MM.1S (cell line): Measurements from ENCODE around the gene ZFYVE28.

ENCODE experiments used
- DNase-seq: peaks from one replicate; pipeline ENCODE4 v3.0.0-alpha.2; 2015
- H2AFZ ChIP-seq: fragments of 300-600 bp; sonication (generic); 2 replicates; pipeline ENCODE4 v1.6.0; 2016; ENCODE audit warnings: antibody characterized with exemption, low read length
- H3F3A ChIP-seq: fragments of 300-600 bp; sonication (generic); 2 replicates; pipeline ENCODE4 v1.6.1; 2016; ENCODE audit warnings: mild to moderate bottlenecking, antibody characterized with exemption, low read length, moderate library complexity, mixed read lengths; ENCODE audit not compliant: insufficient read depth
- H3K27ac ChIP-seq: fragments of 300-600 bp; sonication (generic); 2 replicates; pipeline ENCODE4 v1.5.1; 2016; ENCODE audit warnings: mild to moderate bottlenecking, low read length
- H3K27me3 ChIP-seq: fragments of 300-600 bp; sonication (generic); replicated peaks from 2 replicates; pipeline ENCODE4 v1.6.0; 2016; ENCODE audit warnings: low read length; ENCODE audit not compliant: insufficient read depth
- H3K36me3 ChIP-seq: fragments of 300-600 bp; sonication (generic); replicated peaks from 2 replicates; pipeline ENCODE4 v1.6.1; 2016; ENCODE audit warnings: mild to moderate bottlenecking, low read length, mixed read lengths; ENCODE audit not compliant: insufficient read depth
- H3K4me1 ChIP-seq: fragments of 300-600 bp; sonication (generic); 2 replicates; pipeline ENCODE4 v1.6.1; 2016; ENCODE audit warnings: low read length, mixed read lengths
- H3K4me2 ChIP-seq: fragments of 300-600 bp; sonication (generic); 2 replicates; pipeline ENCODE4 v1.6.0; 2016; ENCODE audit warnings: low read depth, low read length
- H3K4me3 ChIP-seq: fragments of 300-600 bp; sonication (generic); 2 replicates; pipeline ENCODE4 v1.5.1; 2016; ENCODE audit warnings: low read length, mixed read lengths
- H3K79me2 ChIP-seq: fragments of 300-600 bp; sonication (generic); 2 replicates; pipeline ENCODE4 v1.6.1; 2016; ENCODE audit warnings: mixed run types, low read length, mixed read lengths
- H3K9ac ChIP-seq: fragments of 300-600 bp; sonication (generic); 2 replicates; pipeline ENCODE4 v1.6.1; 2016; ENCODE audit warnings: low read length, mixed read lengths
- H3K9me2 ChIP-seq: fragments of 300-600 bp; sonication (generic); replicated peaks from 2 replicates; pipeline ENCODE4 v1.6.1; 2016; ENCODE audit warnings: mild to moderate bottlenecking, low read length, mixed read lengths; ENCODE audit not compliant: insufficient read depth
- H3K9me3 ChIP-seq: fragments of 300-600 bp; sonication (generic); replicated peaks from 2 replicates; pipeline ENCODE4 v1.6.1; 2016; ENCODE audit warnings: mild to moderate bottlenecking, low read length, mixed read lengths; ENCODE audit not compliant: insufficient read depth
- H4K20me1 ChIP-seq: fragments of 300-600 bp; sonication (generic); 2 replicates; pipeline ENCODE4 v1.6.1; 2016; ENCODE audit warnings: mild to moderate bottlenecking, low read length, moderate library complexity, mixed read lengths; ENCODE audit not compliant: insufficient read depth
- CTCF ChIP-seq: fragments of 300-600 bp; sonication (generic); IDR thresholded peaks from 2 replicates; pipeline ENCODE4 v1.5.1; 2016; ENCODE audit warnings: antibody characterized with exemption, low read length, mixed read lengths
- EZH2 ChIP-seq: fragments of 300-600 bp; sonication (generic); optimal IDR thresholded peaks from 2 replicates; pipeline ENCODE3; 2017; ENCODE audit warnings: low read depth, mild to moderate bottlenecking, antibody characterized with exemption, low read length, mixed read lengths
- EZH2phosphoT487 ChIP-seq: fragments of 300-600 bp; sonication (generic); IDR thresholded peaks from 2 replicates; pipeline ENCODE4 v1.6.1; 2018; ENCODE audit warnings: antibody characterized with exemption, low read length

Gene ZFYVE28

GRCh38 chr4:2304321-2304876, 114.0 kb downstream of the ZFYVE28 start:
- TF ChIP-seq EZH2 (no peak), CTCF (no peak), EZH2phosphoT487 (no peak)
- H3K4me3 ChIP-seq = no peak overlapping the region
- no peaks in the 10 kb centered on the region for H3K9me3 ChIP-seq

GRCh38 chr4:2303686-2304320, 114.6 kb downstream of the ZFYVE28 start:
- no peak for DNase-seq
- Histone ChIP-seq H3K36me3 (no peaks in the 10 kb centered on the region), H3K27ac (no peak overlapping the region), H3K4me2 (no peak overlapping the region), H3K79me2 (no peaks in the 10 kb centered on the region), H3K27me3 (no peaks in the 10 kb centered on the region), H3K9ac (no peak overlapping the region), H3K4me1 (peaks cover 17% of the 10 kb centered on the region), H4K20me1 (no peaks in the 10 kb centered on the region), H3K9me2 (no peaks in the 10 kb centered on the region), H3K4me3 (no peak overlapping the region), H2AFZ (no peak overlapping the region), H3F3A (no peaks in the 10 kb centered on the region), H3K9me3 (no peaks in the 10 kb centered on the region)
- TF ChIP-seq CTCF (no peak), EZH2phosphoT487 (no peak), EZH2 (no peak)

More at GRCh38 chr4:2304321-2304876, 114.0 kb downstream of the ZFYVE28 start:
- no peaks in the 10 kb centered on the region for H3K27me3 ChIP-seq
- H3K79me2 ChIP-seq = no peaks in the 10 kb centered on the region
- no peak overlapping the region for H2AFZ ChIP-seq
- no peaks in the 10 kb centered on the region for H4K20me1 ChIP-seq
- DNase-seq = no peak
- H3F3A ChIP-seq = no peaks in the 10 kb centered on the region
- no peak overlapping the region for H3K9ac ChIP-seq
- peaks cover 17% of the 10 kb centered on the region for H3K4me1 ChIP-seq
- H3K36me3 ChIP-seq = no peaks in the 10 kb centered on the region
- H3K27ac ChIP-seq = no peak overlapping the region
- H3K9me2 ChIP-seq = no peaks in the 10 kb centered on the region
- no peak overlapping the region for H3K4me2 ChIP-seq

DNA sequence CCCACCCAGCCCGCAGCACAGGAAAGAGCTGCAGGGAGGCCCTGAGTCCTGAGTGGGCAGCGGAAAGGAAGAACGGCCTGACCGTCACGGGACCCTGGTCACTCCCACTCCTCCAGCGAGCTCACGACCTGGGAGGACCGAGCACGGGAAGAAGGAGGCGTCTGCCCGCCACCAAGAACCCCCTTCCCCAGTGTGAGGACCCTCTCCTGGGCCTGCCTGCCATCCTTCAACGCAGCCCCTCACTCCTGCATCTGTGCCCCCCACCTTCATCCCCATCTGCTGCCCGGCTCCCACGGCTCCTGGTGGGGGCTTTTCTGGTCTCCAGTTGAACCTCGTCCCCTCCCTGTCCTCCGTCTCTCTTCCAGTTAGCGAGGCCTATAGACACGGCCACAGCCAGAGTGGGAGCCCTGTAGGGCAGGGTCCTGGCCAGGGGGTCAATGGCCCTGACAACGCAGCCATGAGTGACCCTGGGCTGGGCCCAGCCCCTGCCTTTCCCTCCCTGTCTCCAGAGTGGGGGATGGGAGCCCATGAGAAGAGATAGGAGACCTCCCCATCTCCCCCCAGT, 115.2 kb downstream of the ZFYVE28 start:
- H3K27me3 ChIP-seq = no peaks in the 10 kb centered on the region
- H3K4me2 ChIP-seq = no peak overlapping the region
- no peaks in the 10 kb centered on the region for H3F3A ChIP-seq
- no peak overlapping the region for H3K9ac ChIP-seq
- H3K27ac ChIP-seq = no peak overlapping the region
- TF ChIP-seq EZH2phosphoT487 (no peak), EZH2 (no peak), CTCF (no peak)
- H3K9me3 ChIP-seq = no peaks in the 10 kb centered on the region
- no peak overlapping the region for H2AFZ ChIP-seq
- peaks cover 17% of the 10 kb centered on the region for H3K4me1 ChIP-seq
- no peaks in the 10 kb centered on the region for H3K79me2 ChIP-seq
- no peak overlapping the region for H3K4me3 ChIP-seq
- no peak for DNase-seq
- H4K20me1 ChIP-seq = no peaks in the 10 kb centered on the region
- no peaks in the 10 kb centered on the region for H3K36me3 ChIP-seq
- H3K9me2 ChIP-seq = no peaks in the 10 kb centered on the region
